HUES48 (cell line): ENCODE results near the gene BCO1.

Experiments used
- H3K27ac ChIP-seq: one replicate; pipeline ENCODE4 v1.7.0; 2013; ENCODE audit warnings: low read depth, low read length, inconsistent platforms
- H3K27me3 ChIP-seq: 2 replicates; pipeline ENCODE4 v1.6.1; 2013; ENCODE audit warnings: mild to moderate bottlenecking, low read length; ENCODE audit not compliant: control insufficient read depth, insufficient read depth
- H3K36me3 ChIP-seq: 2 replicates; pipeline ENCODE4 v1.6.1; 2013; ENCODE audit warnings: low read length; ENCODE audit not compliant: control insufficient read depth, insufficient read depth
- H3K4me1 ChIP-seq: 2 replicates; pipeline ENCODE4 v1.6.1; 2013; ENCODE audit warnings: mild to moderate bottlenecking, low read length; ENCODE audit not compliant: control insufficient read depth, insufficient read depth
- H3K4me3 ChIP-seq: 2 replicates; pipeline ENCODE4 v1.5.1; 2013; ENCODE audit warnings: mild to moderate bottlenecking, low read depth, low read length
- H3K9ac ChIP-seq: 2 replicates; pipeline ENCODE4 v1.6.1; 2013; ENCODE audit warnings: mild to moderate bottlenecking, low read depth, low read length, moderate library complexity
- H3K9me3 ChIP-seq: 2 replicates; pipeline ENCODE4 v1.6.1; 2013; ENCODE audit warnings: low read length; ENCODE audit not compliant: control insufficient read depth, insufficient read depth

Gene BCO1

DNA sequence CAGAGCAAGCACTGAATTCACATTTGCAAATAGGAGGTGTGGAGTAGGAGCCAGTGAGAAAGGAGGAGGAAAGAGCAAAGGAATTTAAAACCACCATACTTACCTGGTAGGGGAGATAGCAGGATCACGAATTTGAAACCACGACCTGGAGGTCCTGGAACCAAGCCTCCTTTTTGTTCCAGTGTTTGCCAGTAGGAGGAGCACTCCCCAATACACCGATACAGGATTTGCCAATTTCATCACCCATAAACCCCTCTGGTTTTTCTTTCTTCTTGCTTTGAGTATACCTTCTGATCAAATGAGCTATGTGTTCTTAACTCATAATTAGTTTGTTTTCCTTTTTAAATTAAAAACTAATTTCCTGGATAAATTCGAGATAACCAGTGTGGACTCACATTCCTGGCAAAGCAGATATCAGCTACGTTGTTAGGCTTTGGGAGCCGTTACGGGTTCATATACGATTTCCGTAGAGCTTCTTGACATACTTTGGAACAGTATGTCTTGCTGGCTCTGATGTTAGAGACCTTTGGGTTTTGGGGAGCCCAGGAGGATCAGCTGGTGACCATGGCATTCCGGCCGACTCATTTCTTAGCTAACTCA, 22.7 kb downstream of the BCO1 start:
- H3K36me3 ChIP-seq, result no peaks in the 10 kb centered on the region
- no peaks in the 10 kb centered on the region for H3K27me3 ChIP-seq
- H3K27ac ChIP-seq, result no peak overlapping the region
- H3K4me3 ChIP-seq, result no peak overlapping the region
- no peaks in the 10 kb centered on the region for H3K4me1 ChIP-seq
- H3K9me3 ChIP-seq, result no peaks in the 10 kb centered on the region
- H3K9ac ChIP-seq, result no peak overlapping the region

DNA sequence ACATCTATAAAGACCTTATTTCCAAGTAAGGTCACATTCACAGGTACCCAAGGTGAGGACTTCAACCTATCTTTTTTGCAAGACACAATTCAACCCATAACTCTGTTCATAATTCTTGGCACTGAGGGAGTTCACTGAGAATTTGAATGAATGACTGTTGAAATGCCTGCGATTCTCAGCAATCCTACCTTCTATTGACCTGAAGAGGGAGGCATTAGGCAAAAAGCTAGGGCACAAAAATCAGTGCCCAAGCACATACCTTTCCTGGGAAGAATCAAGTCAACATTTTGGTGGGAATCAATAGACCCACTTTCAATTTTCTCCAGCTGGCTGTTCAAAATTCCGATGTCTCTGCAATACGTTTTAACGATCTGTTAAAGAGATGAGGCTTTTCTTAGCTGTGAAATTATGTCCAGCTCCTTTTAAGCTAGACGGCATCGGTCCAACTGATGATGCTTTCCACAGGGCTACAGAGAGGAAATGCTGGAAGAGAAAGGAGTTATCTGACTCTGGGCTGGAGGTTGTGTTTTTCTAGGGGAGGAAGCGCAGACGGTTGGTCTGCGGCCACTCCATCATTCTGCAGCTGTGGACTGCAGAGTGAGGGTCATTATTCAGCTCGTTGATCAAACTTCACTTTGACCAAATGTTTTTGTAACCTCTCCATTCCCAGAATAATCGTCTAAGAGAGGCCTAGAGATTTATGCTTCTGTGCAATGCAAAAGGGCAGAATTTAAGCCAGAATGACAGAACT, 25.2 kb downstream of the BCO1 start:
- no peak overlapping the region for H3K9ac ChIP-seq
- no peaks in the 10 kb centered on the region for H3K36me3 ChIP-seq
- no peak overlapping the region for H3K27ac ChIP-seq
- no peaks in the 10 kb centered on the region for H3K9me3 ChIP-seq
- no peak overlapping the region for H3K4me3 ChIP-seq
- H3K27me3 ChIP-seq, result no peaks in the 10 kb centered on the region
- no peaks in the 10 kb centered on the region for H3K4me1 ChIP-seq

DNA sequence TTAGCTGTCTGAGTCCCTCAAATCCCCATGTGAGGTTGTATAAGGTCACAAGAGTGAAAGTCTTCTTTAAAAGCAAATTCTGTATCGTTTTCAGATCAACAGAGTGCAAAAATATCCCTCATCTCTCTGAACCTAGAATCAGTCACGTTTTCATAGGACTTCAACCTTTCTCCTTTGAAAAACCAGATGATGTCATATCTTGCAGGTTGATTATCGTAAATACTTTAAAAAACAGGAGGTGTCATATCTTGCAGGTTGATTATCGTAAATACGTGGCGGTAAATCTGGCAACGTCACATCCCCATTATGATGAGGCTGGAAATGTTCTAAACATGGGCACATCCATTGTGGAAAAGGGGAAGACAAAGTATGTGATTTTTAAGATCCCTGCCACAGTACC, 25.9 kb downstream of the BCO1 start:
- no peaks in the 10 kb centered on the region for H3K36me3 ChIP-seq
- H3K4me1 ChIP-seq, result no peaks in the 10 kb centered on the region
- H3K27ac ChIP-seq, result no peak overlapping the region
- H3K9me3 ChIP-seq, result no peaks in the 10 kb centered on the region
- H3K9ac ChIP-seq, result no peak overlapping the region
- H3K27me3 ChIP-seq, result no peaks in the 10 kb centered on the region
- no peak overlapping the region for H3K4me3 ChIP-seq

DNA sequence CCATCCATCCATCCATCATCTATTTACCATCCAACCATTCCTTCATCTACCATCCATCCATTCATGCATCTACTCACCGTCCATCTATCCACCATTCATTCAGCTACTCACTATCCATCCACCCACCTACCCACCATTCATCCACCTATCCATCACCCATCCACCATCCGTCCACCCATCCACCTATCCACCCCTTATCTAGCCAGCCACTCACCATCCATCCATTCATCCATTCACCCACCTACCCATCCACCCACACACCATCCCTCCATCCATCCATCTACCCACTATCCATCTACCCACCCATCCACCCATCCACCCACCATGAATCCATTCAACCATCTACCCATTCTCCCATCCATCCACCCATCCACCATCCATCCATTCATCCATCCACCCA, 26.6 kb downstream of the BCO1 start:
- Histone ChIP-seq H3K4me1 (no peaks in the 10 kb centered on the region), H3K36me3 (no peaks in the 10 kb centered on the region), H3K9ac (no peak overlapping the region), H3K27me3 (no peaks in the 10 kb centered on the region), H3K4me3 (no peak overlapping the region), H3K9me3 (no peaks in the 10 kb centered on the region), H3K27ac (no peak overlapping the region)

DNA sequence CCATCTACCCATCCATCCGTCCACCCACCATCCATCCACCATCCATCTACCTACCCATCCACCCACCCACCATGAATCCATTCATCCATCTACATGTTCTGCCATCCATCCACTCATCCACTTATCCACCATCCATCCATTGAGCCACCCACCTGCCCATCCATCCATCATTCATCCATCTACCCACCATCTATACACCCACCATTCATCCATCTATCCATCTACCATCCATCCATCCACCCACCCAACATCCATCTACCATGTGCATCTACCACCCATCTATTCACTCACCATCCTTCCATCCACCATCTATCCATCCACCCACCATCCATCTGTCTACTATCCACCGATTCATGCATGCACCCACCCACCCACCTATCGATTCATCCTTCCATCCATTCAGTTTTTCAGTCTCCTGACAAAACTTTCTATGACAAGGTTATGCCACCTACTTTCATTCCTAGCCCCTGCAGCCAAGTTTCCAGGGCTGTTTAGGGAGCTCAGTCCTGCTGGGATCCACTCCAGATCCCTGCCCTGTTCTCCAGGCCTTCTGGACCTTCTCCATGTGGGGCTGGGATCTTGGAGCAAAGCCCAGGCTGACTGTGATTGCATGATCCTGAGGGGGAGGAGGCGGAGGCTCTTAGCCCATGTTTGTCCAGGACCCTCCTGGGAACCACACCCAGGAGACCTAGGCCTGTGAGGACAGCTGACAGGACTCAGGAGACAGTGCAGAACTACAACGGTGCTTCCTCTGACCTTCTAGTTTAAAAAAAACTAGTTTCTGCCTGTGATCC, 27.4 kb downstream of the BCO1 start:
- no peaks in the 10 kb centered on the region for H3K4me1 ChIP-seq
- no peak overlapping the region for H3K4me3 ChIP-seq
- no peaks in the 10 kb centered on the region for H3K9me3 ChIP-seq
- no peak overlapping the region for H3K9ac ChIP-seq
- no peaks in the 10 kb centered on the region for H3K36me3 ChIP-seq
- H3K27me3 ChIP-seq, result no peaks in the 10 kb centered on the region
- no peak overlapping the region for H3K27ac ChIP-seq

DNA sequence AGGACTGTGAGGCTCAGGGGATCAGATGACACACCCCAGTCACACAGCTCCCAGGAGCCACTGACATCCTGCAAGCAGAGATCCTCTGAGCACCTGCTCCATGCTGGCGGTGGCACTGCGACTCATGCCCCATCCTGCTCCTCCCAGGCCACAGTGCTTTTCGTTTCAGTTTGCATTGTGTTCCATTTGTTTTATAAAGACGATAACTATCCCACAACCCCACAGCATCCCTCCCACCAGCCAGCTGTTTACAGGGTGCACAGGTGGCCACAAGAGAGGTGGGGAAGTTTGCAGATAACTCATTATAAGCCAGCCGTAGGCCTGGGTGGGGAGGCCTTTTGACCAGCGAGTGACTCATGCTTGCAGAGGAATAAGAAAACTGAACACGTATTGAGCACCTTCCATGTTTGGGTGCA, 28.2 kb downstream of the BCO1 start:
- H3K9me3 ChIP-seq, result no peaks in the 10 kb centered on the region
- no peaks in the 10 kb centered on the region for H3K4me1 ChIP-seq
- H3K27me3 ChIP-seq, result no peaks in the 10 kb centered on the region
- no peak overlapping the region for H3K9ac ChIP-seq
- no peak overlapping the region for H3K27ac ChIP-seq
- no peaks in the 10 kb centered on the region for H3K36me3 ChIP-seq
- H3K4me3 ChIP-seq, result no peak overlapping the region

DNA sequence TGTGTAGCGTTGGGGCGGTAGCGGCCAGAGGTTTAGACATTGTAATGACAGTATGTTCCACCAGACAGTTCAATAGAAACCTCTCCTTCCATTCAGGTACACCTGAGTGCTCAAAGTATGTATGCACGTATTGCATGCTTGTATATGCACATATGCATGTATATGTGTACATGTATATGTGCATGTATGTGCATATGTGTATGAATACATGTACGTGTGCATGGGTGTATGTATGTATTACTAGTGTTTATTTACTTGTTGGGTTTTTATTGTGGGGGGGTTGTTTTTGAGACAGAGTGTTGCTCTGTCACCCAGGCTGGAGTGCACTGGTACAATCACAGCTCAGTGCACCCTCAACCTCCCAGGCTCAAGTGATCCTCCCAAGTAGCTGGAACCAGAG, 30.0 kb downstream of the BCO1 start:
- H3K27ac ChIP-seq, result no peak overlapping the region
- no peak overlapping the region for H3K4me3 ChIP-seq
- no peaks in the 10 kb centered on the region for H3K4me1 ChIP-seq
- no peaks in the 10 kb centered on the region for H3K36me3 ChIP-seq
- H3K9me3 ChIP-seq, result no peaks in the 10 kb centered on the region
- H3K27me3 ChIP-seq, result no peaks in the 10 kb centered on the region
- H3K9ac ChIP-seq, result no peak overlapping the region

DNA sequence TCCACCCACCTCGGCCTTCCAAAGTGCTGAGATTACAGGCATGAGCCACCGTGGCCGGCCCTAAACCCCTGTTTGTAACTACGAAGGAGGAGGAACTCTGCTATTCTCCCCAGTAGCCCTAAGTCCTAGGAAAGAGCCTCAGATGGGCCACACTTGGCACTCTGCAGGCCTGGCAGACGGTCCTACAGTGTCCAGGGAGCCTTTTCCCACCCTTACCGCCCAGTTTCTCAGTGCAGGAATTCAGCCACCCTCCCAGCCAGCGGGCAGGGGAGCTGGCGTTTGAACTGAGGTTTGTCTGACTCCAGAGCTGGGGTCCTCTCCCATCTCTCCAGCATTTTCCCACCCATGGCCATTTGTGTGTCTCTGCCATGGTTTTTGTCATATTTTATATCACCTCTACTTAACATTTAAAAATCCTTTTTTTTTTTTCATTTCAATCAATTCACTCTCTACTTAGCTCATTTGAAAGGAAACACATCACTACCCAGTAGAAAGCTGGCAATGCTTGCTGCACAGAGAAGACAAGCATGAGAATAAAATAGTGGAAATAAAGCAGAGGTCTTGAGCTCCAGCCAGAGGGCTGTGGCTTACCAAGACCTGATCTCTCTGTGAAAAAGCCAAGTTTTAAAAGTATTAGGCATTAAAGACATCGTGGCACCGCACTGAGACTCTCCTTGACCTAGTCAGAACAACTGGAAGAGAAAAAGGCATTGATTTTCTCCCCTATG, 34.9 kb downstream of the BCO1 start:
- Histone ChIP-seq H3K9ac (no peak overlapping the region), H3K9me3 (no peaks in the 10 kb centered on the region), H3K27ac (no peak overlapping the region), H3K27me3 (no peaks in the 10 kb centered on the region), H3K4me1 (no peaks in the 10 kb centered on the region), H3K36me3 (no peaks in the 10 kb centered on the region), H3K4me3 (no peak overlapping the region)

DNA sequence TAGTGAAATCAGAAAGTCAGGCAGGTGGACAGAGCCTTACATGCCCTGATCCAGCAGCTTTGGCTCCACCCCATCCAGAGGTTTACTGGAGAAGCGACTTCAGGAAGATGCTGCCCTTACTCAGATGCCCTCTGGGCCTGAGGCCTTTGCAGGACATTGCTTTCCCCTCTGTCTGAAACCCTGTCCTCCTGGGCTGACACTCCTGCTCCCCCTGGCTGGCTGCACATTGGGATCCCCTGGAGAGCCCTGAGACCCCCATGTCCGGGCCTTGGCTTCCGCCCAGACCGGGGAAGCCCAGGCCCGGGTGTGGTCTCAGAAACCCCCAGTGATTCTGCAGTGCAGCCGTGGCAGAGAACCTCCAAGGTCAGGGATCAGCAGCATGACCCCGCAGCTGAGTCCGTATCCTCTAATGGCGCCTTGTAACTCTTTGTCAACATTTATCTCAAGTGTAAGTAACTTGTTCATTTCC, 36.6 kb downstream of the BCO1 start:
- H3K9me3 ChIP-seq, result no peaks in the 10 kb centered on the region
- no peaks in the 10 kb centered on the region for H3K4me1 ChIP-seq
- H3K9ac ChIP-seq, result no peak overlapping the region
- H3K36me3 ChIP-seq, result no peaks in the 10 kb centered on the region
- H3K4me3 ChIP-seq, result no peak overlapping the region
- no peaks in the 10 kb centered on the region for H3K27me3 ChIP-seq
- H3K27ac ChIP-seq, result no peak overlapping the region

DNA sequence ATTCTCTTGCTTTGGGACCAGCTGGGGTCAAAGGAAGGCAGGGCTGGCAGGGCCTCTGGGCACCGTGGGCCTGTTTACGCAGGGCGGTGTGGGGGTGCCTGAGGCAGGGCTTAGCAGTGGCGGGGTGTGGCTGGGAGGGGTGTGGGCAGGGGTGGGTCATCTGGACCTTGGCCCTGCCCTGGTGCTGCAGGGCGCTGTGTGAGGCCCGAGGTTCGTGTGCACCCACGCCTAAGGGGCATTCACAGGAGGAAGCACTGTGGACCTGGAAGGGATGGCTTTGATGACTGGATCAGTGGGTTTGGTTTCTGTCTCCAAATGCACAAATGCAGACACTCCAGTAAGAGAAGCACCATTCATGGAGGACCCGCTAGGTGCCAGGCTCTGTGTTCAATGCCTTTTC, 37.3 kb downstream of the BCO1 start:
- no peak overlapping the region for H3K4me3 ChIP-seq
- H3K9me3 ChIP-seq, result no peaks in the 10 kb centered on the region
- H3K27me3 ChIP-seq, result no peaks in the 10 kb centered on the region
- H3K36me3 ChIP-seq, result no peaks in the 10 kb centered on the region
- H3K4me1 ChIP-seq, result no peaks in the 10 kb centered on the region
- H3K27ac ChIP-seq, result no peak overlapping the region
- H3K9ac ChIP-seq, result no peak overlapping the region
